ENCODE measurements around the gene ARL15.

- TF ChIP-seq GATA3 (IDR thresholded peaks at IDR 0.05; ENCODE audit: low read depth, low read length) (no peak), GATA2 (IDR thresholded peaks at IDR 0.05; ENCODE audit: low read depth, low read length) (no peak)
Measured at GRCh38 chr5:53908757-53909156, 401.6 kb downstream of the ARL15 start.

Measured in SH-SY5Y (cell line).